ENCODE measurements around the gene PVR. TPM values are rescaled to one million over a fixed set of nuclear protein-coding genes. Genes with fewer than 3 reads are reported as not detected.

PVR gene
- total RNA-seq, 2 donors from 2014 or later = 44.7 to 54.6 TPM

- no peak overlapping the region for H3K27ac ChIP-seq
- DNase-seq = no peak
- H3K4me1 ChIP-seq = no peaks in the 10 kb centered on the region
- intact Hi-C loops (cut with DNase I) = no loop called here
- H3K4me3 ChIP-seq = no peak overlapping the region
- no peaks in the 10 kb centered on the region for H3K27me3 ChIP-seq
- no peaks in the 10 kb centered on the region for H3K9me3 ChIP-seq
- no peak overlapping the region for H3K9ac ChIP-seq (ENCODE audit: low read depth in 2 of 2, low read length in 2 of 2)
- H3K36me3 ChIP-seq = no peaks in the 10 kb centered on the region
- TF ChIP-seq CTCF (IDR thresholded peaks at IDR 0.05) = no peak
Measured at GRCh38 chr19:44672226-44672625, 28.5 kb downstream of the PVR start.

- no peak overlapping the region for H3K4me3 ChIP-seq
- intact Hi-C loops (cut with DNase I) = no loop called here
- no peak for DNase-seq
- no peaks in the 10 kb centered on the region for H3K4me1 ChIP-seq
- H3K9me3 ChIP-seq = no peaks in the 10 kb centered on the region
- no peaks in the 10 kb centered on the region for H3K27me3 ChIP-seq
- H3K27ac ChIP-seq = no peak overlapping the region
- no peak overlapping the region for H3K9ac ChIP-seq (ENCODE audit: low read depth in 2 of 2, low read length in 2 of 2)
- no peak for TF ChIP-seq CTCF (IDR thresholded peaks at IDR 0.05)
- no peaks in the 10 kb centered on the region for H3K36me3 ChIP-seq
Measured at GRCh38 chr19:44673510-44673909, 29.8 kb downstream of the PVR start.

GRCh38 chr19:44675521-44675920 is 31.8 kb downstream of the PVR start:
- no peaks in the 10 kb centered on the region for H3K4me1 ChIP-seq
- intact Hi-C loops (cut with DNase I) = no loop called here
- TF ChIP-seq CTCF (IDR thresholded peaks at IDR 0.05) = no peak
- no peaks in the 10 kb centered on the region for H3K36me3 ChIP-seq
- no peak overlapping the region for H3K4me3 ChIP-seq
- no peak overlapping the region for H3K27ac ChIP-seq
- no peaks in the 10 kb centered on the region for H3K27me3 ChIP-seq
- no peak for DNase-seq
- no peak overlapping the region for H3K9ac ChIP-seq (ENCODE audit: low read depth in 2 of 2, low read length in 2 of 2)
- no peaks in the 10 kb centered on the region for H3K9me3 ChIP-seq

GRCh38 chr19:44677019-44677811 is 33.5 kb downstream of the PVR start:
- Histone ChIP-seq H3K4me1 (peaks cover 4% of the 10 kb centered on the region), H3K27ac (no peak overlapping the region)
- TF ChIP-seq CTCF (IDR thresholded peaks at IDR 0.05) = no peak

GRCh38 chr19:44680536-44680935 is 36.8 kb downstream of the PVR start:
- TF ChIP-seq CTCF (IDR thresholded peaks at IDR 0.05) = no peak
- DNase-seq = no peak
- H3K36me3 ChIP-seq = no peaks in the 10 kb centered on the region
- no peak overlapping the region for H3K4me3 ChIP-seq
- H3K9me3 ChIP-seq = no peaks in the 10 kb centered on the region
- intact Hi-C loops (cut with DNase I) = no loop called here
- H3K4me1 ChIP-seq = peaks cover 4% of the 10 kb centered on the region
- no peak overlapping the region for H3K9ac ChIP-seq (ENCODE audit: low read depth in 2 of 2, low read length in 2 of 2)
- H3K27ac ChIP-seq = peak overlapping the region; percentile 47
- no peaks in the 10 kb centered on the region for H3K27me3 ChIP-seq

More at GRCh38 chr19:44677019-44677811, 33.5 kb downstream of the PVR start:
- Histone ChIP-seq H3K27me3 (no peaks in the 10 kb centered on the region), H3K4me3 (no peak overlapping the region), H3K36me3 (no peaks in the 10 kb centered on the region), H3K9ac (ENCODE audit: low read depth in 2 of 2, low read length in 2 of 2) (no peak overlapping the region), H3K9me3 (no peaks in the 10 kb centered on the region)
- intact Hi-C loops (cut with DNase I) = no loop called here
- no peak for DNase-seq
